Measurements from ENCODE around the gene RAPGEF4. TPM values are rescaled to one million over a fixed set of nuclear protein-coding genes. Genes with fewer than 3 reads are reported as not detected.

RAPGEF4 gene
- total RNA-seq, 1 donor: 2.6 TPM

- no peak overlapping the region for H3K4me3 ChIP-seq (ENCODE audit: low read depth, low read length)
- no peak for TF ChIP-seq CTCF (IDR thresholded peaks at IDR 0.05; ENCODE audit: insufficient read depth, low read depth, low read length)
These were observed 34.2 kb downstream of the RAPGEF4 start for GRCh38 chr2:172769879-172770278.

GRCh38 chr2:172770887-172771286, 35.2 kb downstream of the RAPGEF4 start:
- H3K4me3 ChIP-seq (ENCODE audit: low read depth, low read length): no peak overlapping the region
- DNase-seq (ENCODE audit: low read depth): no peak
- TF ChIP-seq CTCF (IDR thresholded peaks at IDR 0.05; ENCODE audit: insufficient read depth, low read depth, low read length): no peak

More at GRCh38 chr2:172769879-172770278, 34.2 kb downstream of the RAPGEF4 start:
- no peak for DNase-seq (ENCODE audit: low read depth)

DNA sequence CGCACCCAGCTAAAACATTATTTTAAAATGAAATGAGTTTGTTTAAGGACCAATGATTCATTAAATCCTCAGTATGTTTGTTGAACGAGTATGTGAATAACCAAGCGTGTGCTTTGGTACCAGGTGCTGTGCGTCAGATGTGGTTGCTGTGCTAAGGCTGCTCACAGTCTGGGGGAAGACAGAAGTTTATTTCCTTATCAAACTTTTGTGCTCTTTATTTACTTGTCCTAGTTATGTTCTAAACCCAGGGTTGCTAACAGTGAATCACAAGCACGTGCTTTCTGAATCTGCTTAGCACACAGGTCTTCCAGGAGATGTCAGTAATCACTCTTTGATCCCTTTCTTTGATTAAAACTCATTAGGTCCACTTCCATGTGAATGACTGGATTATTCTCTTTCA, 37.0 kb downstream of the RAPGEF4 start:
- peak; percentile 44 for DNase-seq (ENCODE audit: low read depth)
- H3K4me3 ChIP-seq (ENCODE audit: low read depth, low read length): no peak overlapping the region

DNA sequence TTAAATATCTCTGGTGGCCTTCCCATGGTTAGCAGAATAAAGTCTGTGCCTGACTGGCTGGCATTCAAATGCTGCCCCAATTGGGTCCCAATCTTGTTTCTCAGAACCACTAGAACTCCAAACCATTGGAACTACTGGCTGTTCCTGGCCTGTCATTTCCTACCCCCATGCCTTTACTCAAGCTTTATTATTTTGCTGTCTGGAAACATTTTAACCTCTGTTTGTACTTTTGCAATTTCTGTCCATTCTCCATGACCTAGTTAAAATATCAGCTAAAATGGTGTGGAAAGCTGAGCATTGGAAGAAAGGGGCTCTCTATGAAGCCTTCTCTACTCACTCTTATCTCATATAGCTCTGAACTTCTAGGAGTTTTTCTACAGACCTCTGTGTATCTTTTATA, 38.7 kb downstream of the RAPGEF4 start:
- no peak for DNase-seq (ENCODE audit: low read depth)
- H3K4me3 ChIP-seq (ENCODE audit: low read depth, low read length): no peak overlapping the region
- no peak for TF ChIP-seq CTCF (IDR thresholded peaks at IDR 0.05; ENCODE audit: insufficient read depth, low read depth, low read length)

More for the DNA sequence above, 37.0 kb downstream of the RAPGEF4 start:
- no peak for TF ChIP-seq CTCF (IDR thresholded peaks at IDR 0.05; ENCODE audit: insufficient read depth, low read depth, low read length)

- no peak for TF ChIP-seq CTCF (IDR thresholded peaks at IDR 0.05; ENCODE audit: insufficient read depth, low read depth, low read length)
- no peak for DNase-seq (ENCODE audit: low read depth)
- H3K4me3 ChIP-seq (ENCODE audit: low read depth, low read length): no peak overlapping the region
These were observed 39.7 kb downstream of the RAPGEF4 start for GRCh38 chr2:172775319-172775718.

DNA sequence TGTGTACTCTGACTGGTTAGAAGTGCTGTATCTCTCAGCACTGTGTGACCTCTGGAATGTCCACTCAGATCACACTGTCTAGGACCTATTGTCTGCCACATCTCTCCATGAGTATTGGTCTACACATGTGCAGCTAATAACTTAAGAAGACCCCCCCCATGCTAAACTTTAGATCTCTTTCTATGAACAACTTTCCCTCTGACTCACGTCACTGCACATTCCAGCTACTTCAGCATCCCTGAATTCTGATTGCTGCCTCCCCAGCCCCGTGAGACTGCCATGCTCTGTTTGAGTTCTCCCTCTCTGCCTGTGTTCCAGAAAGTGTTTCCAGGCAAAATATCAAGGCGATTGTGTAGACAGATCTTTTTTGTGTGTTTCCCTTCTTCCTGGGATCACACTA, 41.8 kb downstream of the RAPGEF4 start:
- no peak overlapping the region for H3K4me3 ChIP-seq (ENCODE audit: low read depth, low read length)
- TF ChIP-seq CTCF (IDR thresholded peaks at IDR 0.05; ENCODE audit: insufficient read depth, low read depth, low read length): no peak
- no peak for DNase-seq (ENCODE audit: low read depth)

DNA sequence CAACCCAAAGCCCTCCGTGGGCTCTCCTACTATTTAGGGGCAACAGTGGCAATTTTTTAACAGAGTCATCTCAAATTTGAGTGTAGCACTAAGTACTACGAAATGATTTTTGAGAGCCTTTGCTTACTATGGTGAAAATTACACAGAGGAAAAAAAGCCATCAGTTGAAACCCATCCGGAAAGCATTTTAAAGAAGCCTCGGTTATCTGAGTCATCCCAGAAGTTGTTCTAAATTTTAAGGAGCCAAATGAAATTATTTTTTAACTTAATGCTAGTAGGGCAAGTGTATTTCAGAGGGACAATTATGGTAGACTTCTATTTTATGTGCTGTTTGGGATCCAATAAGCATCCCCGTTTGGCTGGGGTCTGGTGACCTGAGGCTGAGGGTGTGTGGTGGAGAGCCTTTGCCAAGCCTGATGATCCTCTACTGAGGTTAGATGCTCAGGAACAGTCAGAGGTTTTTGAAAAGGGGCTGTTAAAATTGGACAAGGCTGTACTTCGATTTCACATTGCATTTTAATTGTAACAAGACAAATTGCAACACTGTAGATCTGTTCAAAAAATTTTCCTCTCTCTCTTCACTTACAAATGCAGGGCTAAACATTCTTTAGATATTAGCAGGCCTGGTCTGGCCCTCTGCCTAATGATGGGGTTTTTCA, 47.0 kb downstream of the RAPGEF4 start:
- DNase-seq (ENCODE audit: low read depth): no peak
- no peak for TF ChIP-seq CTCF (IDR thresholded peaks at IDR 0.05; ENCODE audit: insufficient read depth, low read depth, low read length)
- no peak overlapping the region for H3K4me3 ChIP-seq (ENCODE audit: low read depth, low read length)

Measured in fibroblast of villous mesenchyme (primary cell).